SK-N-SH treated with all-trans-retinoic acid at 6 μM for 48 hours (cell line): ENCODE results near the gene ZMYND11.
"Not testable (repeated sequence)": the region's sequence is repeated elsewhere in the genome, so short reads cannot be mapped to it uniquely, and the experiment has no call there.

Source experiments
- ATAC-seq: fragments of 200-7000 bp; cut with Tn5 transposase; 3 replicates; pipeline ENCODE4 v1.9.1; 2020; ENCODE audit warnings: mild to moderate bottlenecking, moderate library complexity
- ARNTL ChIP-seq: fragments of 450-650 bp; formaldehyde crosslinking; IDR thresholded peaks from 2 replicates; pipeline ENCODE4 v1.5.0; 2020; ENCODE audit warnings: low read depth, mild to moderate bottlenecking, moderate library complexity, borderline replicate concordance
- BACH2 ChIP-seq: fragments of 250-450 bp; sonication (Bioruptor Pico); IDR thresholded peaks from 2 replicates; pipeline ENCODE4 v1.9.0; 2021; ENCODE audit warnings: mild to moderate bottlenecking, borderline replicate concordance
- CSDC2 ChIP-seq: fragments of 250-450 bp; sonication (Bioruptor Pico); IDR thresholded peaks from 2 replicates; pipeline ENCODE4 v1.5.0; 2020; ENCODE audit warnings: mild to moderate bottlenecking, moderate library complexity
- CSRNP3 ChIP-seq: fragments of 250-450 bp; sonication (Bioruptor Pico); IDR thresholded peaks from 2 replicates; pipeline ENCODE4 v1.5.1; 2021; ENCODE audit warnings: mild to moderate bottlenecking, moderate library complexity
- ESRRG ChIP-seq: fragments of 250-450 bp; sonication (Bioruptor Pico); IDR thresholded peaks from 2 replicates; pipeline ENCODE4 v1.6.1; 2021; ENCODE audit warnings: mild to moderate bottlenecking
- GLIS3 ChIP-seq: fragments of 250-450 bp; sonication (Bioruptor Pico); IDR thresholded peaks from 2 replicates; pipeline ENCODE4 v1.5.0; 2020; ENCODE audit warnings: mild to moderate bottlenecking, moderate library complexity
- ISL1 ChIP-seq: fragments of 250-450 bp; sonication (Bioruptor Pico); IDR thresholded peaks from 2 replicates; pipeline ENCODE4 v2.1.2; 2022; ENCODE audit warnings: mild to moderate bottlenecking, moderate library complexity
- OSR1 ChIP-seq: fragments of 250-450 bp; sonication (Bioruptor Pico); IDR thresholded peaks from 2 replicates; pipeline ENCODE4 v1.8.0; 2022; ENCODE audit warnings: moderate library complexity, mild to moderate bottlenecking, inconsistent platforms
- PATZ1 ChIP-seq: fragments of 250-450 bp; sonication (Bioruptor Pico); IDR thresholded peaks from 2 replicates; pipeline ENCODE4 v1.8.0; 2020; ENCODE audit warnings: mild to moderate bottlenecking, moderate library complexity, borderline replicate concordance
- POU6F1 ChIP-seq: fragments of 250-450 bp; sonication (Bioruptor Pico); IDR thresholded peaks from 2 replicates; pipeline ENCODE4 v1.8.0; 2021; ENCODE audit warnings: low read depth, mild to moderate bottlenecking, moderate library complexity, borderline replicate concordance
- RARB ChIP-seq: fragments of 250-450 bp; sonication (Bioruptor Pico); IDR thresholded peaks from 2 replicates; pipeline ENCODE4 v1.8.0; 2021; ENCODE audit warnings: mild to moderate bottlenecking, moderate library complexity
- SNAI2 ChIP-seq: fragments of 250-450 bp; sonication (Bioruptor Pico); IDR thresholded peaks from 2 replicates; pipeline ENCODE4 v1.5.0; 2020; ENCODE audit warnings: mild to moderate bottlenecking, moderate library complexity
- TCF4 ChIP-seq: fragments of 250-450 bp; sonication (Bioruptor Pico); IDR thresholded peaks from 2 replicates; pipeline ENCODE4 v1.8.0; 2021; ENCODE audit warnings: mild to moderate bottlenecking, moderate library complexity, borderline replicate concordance
- TSHZ2 ChIP-seq: fragments of 250-450 bp; sonication (Bioruptor Pico); IDR thresholded peaks from 2 replicates; pipeline ENCODE4 v1.5.0; 2020; ENCODE audit warnings: mild to moderate bottlenecking, moderate library complexity
- ZFP3 ChIP-seq: fragments of 250-450 bp; sonication (Bioruptor Pico); IDR thresholded peaks from 2 replicates; pipeline ENCODE4 v1.5.0; 2020; ENCODE audit warnings: mild to moderate bottlenecking, moderate library complexity
- ZFP30 ChIP-seq: fragments of 450-650 bp; formaldehyde crosslinking; IDR thresholded peaks from 2 replicates; pipeline ENCODE4 v1.5.0; 2022; ENCODE audit warnings: mild to moderate bottlenecking, moderate library complexity
- ZNF565 ChIP-seq: fragments of 450-650 bp; formaldehyde crosslinking; conservative IDR thresholded peaks from 2 replicates; pipeline ENCODE4 v1.5.0; 2020; ENCODE audit warnings: low read depth, mild to moderate bottlenecking, moderate library complexity
- ZNF70 ChIP-seq: fragments of 450-650 bp; formaldehyde crosslinking; IDR thresholded peaks from 2 replicates; pipeline ENCODE4 v1.5.0; 2020; ENCODE audit warnings: mild to moderate bottlenecking, moderate library complexity
- ZNF8 ChIP-seq: fragments of 450-650 bp; formaldehyde crosslinking; IDR thresholded peaks from 2 replicates; pipeline ENCODE4 v1.5.0; 2020; ENCODE audit warnings: mild to moderate bottlenecking, moderate library complexity

Gene ZMYND11

GRCh38 chr10:297567-297966 lies 162.3 kb downstream of the ZMYND11 start:
- peak; percentile 73 for ATAC-seq

GRCh38 chr10:298033-298432 lies 162.8 kb downstream of the ZMYND11 start:
- TF ChIP-seq ARNTL (no peak), TCF4 (CRISPR knock-in tag) (no peak), CSDC2 (CRISPR knock-in tag) (no peak), OSR1 (CRISPR knock-in tag) (no peak), TSHZ2 (CRISPR knock-in tag) (no peak), ISL1 (no peak), ZNF70 (CRISPR knock-in tag) (no peak), BACH2 (CRISPR knock-in tag) (no peak), RARB (CRISPR knock-in tag) (no peak), CSRNP3 (CRISPR knock-in tag) (no peak)
- no peak for ATAC-seq

More at GRCh38 chr10:297567-297966, 162.3 kb downstream of the ZMYND11 start:
- no peak for TF ChIP-seq PATZ1 (CRISPR knock-in tag)

- no peak for TF ChIP-seq POU6F1 (CRISPR knock-in tag)
- TF ChIP-seq ZNF565 (CRISPR knock-in tag), result no peak
- TF ChIP-seq GLIS3, result no peak
- no peak for TF ChIP-seq ARNTL
- no peak for TF ChIP-seq ESRRG
- no peak for TF ChIP-seq ZFP3 (CRISPR knock-in tag)
- no peak for TF ChIP-seq ZFP30
- TF ChIP-seq TCF4 (CRISPR knock-in tag), result no peak
- TF ChIP-seq BACH2 (CRISPR knock-in tag), result no peak
- TF ChIP-seq RARB (CRISPR knock-in tag), result no peak
- no peak for TF ChIP-seq SNAI2 (CRISPR knock-in tag)
- TF ChIP-seq ZNF8 (CRISPR knock-in tag), result no peak
- TF ChIP-seq, all 23 proteins: peak for 0
- no peak for ATAC-seq
These were observed 164.3 kb downstream of the ZMYND11 start for GRCh38 chr10:299512-299911.

- TF ChIP-seq RARB (CRISPR knock-in tag) (no peak), POU6F1 (CRISPR knock-in tag) (no peak), ZFP30 (no peak), ZNF565 (CRISPR knock-in tag) (no peak)
- no peak for ATAC-seq
These were observed 164.7 kb downstream of the ZMYND11 start for GRCh38 chr10:299969-300368.

GRCh38 chr10:300580-300979 lies 165.3 kb downstream of the ZMYND11 start:
- not testable (repeated sequence) for ATAC-seq
